Islet precursor cell (in vitro differentiated cells): ENCODE data around the gene GABBR1.

Experiments
- DNase-seq: peaks from one replicate; pipeline ENCODE4 v3.0.0-alpha.2; 2018

Gene GABBR1

DNA sequence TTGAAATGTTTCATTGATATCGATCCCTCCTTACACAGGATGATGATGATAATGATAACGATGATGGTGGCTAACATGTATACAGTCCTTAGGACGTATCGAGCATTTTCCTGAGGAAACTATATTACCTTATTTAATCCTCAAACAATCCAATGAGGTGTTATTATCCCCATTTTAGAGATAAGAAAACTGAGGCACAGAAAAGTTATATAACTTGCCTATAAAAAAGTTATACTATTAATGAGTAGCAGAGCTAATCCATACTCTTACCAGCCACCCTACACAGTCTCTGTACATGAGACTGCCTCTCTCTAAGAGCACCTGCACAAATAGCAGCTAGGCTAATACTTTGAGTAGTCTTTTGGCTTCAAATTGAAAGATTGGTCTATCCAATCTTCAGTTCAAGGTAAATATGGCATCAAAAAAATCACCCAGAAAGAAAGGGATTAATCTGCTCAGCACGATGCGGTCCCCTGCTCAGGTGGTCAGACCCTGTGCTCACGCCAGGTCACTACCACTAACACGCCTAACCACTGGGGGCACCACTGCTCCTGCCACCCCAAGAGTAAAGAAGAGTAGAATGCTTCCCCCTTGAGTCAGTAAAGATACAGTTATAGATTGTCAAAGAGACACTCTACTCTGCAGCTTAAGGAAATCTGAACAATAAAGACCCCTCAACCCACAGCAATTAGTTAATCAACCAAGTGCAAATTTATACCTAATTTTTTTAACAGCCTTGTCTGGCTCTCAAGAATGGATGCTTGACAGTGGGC, 15.0 kb downstream of the GABBR1 start:
- DNase-seq, result no peak

DNA sequence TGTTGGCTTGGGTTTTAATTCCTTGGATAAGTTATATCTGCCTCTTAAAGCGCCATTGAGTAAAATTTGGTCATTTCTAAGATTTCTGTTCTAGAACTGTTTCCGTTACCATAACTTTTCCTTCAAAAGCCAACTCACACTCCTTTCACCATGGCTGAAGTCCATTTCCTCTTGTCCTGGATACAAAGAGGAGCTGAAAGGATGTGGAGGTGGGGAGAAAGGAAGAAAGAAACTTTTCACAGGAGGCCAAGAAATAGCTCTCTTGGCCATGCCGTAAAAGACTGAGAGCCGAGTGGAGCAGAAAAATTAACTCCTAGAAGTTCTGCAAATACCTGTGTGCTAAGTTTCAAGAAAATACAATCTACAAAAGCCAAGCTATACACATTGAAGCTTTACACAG, 21.6 kb downstream of the GABBR1 start:
- no peak for DNase-seq

DNA sequence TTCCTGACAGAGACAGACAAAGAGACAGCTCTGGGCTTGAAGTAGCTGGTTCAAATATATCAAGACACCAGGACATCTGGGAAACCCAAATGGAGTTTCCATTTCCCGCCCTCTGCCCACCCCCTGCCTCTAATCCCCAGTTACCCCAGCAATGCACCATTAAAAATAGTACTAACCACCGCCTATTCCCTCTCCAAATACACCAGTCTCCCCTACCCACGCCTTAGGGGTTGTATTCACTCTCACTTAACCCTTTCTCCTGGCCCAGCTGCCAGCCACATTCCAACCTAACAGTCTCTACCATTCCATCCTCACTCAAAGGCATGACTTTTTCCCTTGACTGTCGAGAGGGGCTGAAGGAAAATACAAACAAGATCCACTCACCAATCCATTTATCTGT, 22.4 kb downstream of the GABBR1 start:
- DNase-seq, result no peak

DNA sequence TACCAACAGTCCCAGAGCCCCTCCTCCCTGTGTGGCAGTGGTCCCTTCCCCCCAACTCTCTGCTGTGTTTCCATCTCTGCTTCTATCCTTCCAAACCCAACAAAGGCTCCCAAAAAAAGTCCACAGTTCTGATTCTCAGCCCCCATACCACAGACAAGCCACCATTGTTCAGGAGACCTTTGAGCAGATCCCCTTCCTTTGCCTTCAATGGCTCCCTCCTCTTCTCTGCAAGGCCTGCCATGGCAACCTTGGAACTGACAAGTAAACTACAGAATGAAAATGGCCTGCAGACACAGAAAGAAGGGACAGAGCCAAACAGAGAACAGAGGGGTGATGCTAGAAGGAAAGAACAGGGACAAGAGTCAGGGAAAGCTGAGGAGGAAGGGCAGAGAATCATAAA, 24.9 kb downstream of the GABBR1 start:
- no peak for DNase-seq

DNA sequence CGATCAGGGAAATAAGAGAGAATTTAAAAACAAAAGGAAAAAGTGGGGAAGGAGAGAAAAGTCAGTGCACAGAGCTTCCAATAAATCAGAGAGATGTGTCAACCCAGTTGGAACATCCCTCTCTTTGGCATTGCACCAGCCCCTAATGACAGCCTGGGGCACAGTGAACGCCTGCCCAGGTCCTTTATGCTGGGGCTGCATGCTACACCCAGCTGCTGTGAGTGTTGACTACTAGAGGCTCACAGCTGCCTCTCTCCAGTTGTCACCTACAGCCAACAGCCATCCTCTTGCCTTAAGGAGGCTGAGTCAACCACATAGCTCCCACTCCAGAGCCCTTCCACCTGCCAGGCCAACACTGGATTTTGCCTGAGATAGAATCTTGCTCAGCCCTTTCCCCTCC, 29.1 kb downstream of the GABBR1 start:
- no peak for DNase-seq

DNA sequence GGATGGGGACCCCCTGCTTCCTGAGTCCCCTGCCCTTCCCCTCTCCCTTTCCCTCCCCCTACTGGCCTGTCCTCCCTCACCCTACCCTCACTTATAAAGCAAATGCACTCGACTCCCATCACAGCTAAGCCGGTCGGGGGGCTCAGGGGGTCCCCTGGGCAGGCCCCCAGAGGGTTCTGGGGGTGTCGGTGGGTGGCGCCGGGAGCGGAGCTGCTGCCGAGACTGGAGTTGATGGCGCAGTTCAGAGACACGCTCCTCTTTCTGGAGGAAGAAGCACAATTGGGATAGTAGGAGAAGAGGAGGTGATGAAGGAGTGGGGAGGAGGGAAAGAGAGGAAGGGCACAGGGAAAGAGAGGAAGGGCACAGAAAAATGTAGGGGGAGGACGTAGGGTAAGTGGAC, 29.5 kb downstream of the GABBR1 start:
- DNase-seq, result no peak

DNA sequence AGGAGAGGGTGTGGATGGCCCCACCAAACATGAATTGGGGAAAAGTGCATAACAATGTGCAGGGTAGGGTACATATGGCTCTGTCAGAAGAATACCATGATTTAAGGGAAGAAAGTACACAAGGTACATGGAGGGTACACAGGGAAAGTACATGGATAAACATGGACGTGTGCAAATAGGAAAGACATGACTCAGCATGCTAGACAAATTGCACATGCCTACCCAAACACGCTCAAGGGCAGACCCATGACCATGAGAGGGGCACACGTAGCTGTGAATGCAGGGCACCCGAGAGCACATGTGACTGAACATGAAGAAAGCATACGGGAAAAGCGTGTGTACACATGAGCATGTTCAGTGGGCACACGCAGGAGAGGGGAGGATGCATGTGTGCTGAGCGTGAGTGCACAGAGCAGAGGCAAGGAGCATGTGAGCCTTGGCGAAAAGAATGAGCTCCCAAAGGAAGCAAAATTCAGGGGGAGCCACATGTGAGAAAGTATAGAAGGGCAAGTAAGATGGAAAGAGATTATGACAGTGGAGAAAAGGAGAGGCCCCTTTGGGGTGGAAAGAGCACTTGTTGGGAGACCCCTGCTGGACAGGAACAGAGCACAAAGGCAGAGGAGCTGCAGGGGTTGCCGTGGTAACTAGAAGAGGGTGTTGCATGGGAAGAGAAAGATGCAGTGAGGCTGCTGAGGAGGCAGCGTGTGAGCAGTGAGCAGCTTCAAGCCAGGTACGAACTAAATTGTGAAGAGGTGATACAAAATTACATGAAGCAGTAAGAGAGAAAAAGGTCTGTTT, 30.2 kb downstream of the GABBR1 start:
- peak; percentile 80 for DNase-seq

DNA sequence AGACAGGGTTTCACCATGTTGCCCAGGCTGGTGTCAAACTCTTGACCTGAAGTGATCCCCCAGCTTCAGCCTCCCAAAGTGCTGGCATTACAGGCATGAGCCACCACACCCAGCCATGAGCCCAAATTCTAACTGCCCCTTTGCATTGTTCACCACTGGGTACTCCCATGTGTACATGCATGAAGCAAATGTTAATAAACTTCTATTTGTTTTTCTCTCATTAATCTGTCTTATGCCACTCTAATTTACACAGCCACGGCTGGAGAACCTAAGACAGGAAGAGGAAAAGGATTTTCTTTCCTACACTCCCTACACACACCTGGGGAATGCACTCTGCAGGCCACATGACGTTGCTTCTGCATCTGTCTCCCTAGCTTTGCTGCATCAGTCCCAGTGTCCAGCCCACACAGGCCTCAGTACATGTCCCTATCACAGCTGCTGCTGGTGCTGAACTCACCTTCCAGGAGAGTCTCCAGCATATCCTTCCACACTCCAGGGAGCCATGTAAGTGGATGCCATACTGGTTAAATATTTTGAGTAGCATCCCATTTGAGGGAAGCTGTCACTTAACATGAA, 34.7 kb downstream of the GABBR1 start:
- DNase-seq, result no peak

DNA sequence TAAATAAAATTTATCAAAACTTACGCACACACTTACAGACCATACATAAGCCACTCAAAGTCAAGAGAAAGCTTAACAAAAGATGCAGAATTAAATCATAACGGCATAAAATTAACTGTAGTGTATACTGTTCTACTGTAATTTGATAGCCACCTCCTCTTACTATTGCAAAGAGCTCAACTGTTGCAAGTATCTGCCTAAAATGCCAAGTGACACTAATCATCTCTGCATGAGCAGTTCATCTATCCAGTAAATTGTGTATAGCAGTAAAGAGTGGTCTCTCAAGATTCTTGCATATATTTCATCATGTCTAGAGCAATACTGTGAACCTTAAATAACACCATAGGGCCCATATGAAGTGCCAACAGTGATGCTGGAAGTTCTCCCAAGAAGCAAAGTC, 35.8 kb downstream of the GABBR1 start:
- DNase-seq, result no peak

DNA sequence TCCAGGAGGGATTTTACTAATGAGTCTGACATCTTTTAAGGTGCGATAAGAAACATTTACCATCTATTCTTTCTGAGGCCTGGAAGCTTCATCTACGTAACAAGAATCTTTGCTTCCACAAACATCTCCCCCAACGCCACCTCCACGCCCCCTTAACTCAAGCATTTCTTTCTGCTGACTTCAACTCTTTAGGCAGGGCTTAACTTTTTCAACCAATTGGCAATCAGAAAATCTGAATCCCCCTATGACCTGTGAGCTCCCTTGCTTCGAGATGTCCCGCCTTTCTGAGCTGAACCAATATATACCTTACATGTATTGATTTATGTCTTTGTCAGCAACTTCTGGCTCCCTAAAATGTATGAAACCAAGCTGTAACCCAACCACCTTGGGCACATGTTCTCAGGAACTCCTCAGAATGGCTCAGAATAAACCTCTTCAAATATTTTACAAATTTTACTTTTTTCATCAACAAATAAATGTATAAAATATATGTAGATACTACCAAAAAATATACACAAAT, 36.5 kb downstream of the GABBR1 start:
- DNase-seq, result no peak

DNA sequence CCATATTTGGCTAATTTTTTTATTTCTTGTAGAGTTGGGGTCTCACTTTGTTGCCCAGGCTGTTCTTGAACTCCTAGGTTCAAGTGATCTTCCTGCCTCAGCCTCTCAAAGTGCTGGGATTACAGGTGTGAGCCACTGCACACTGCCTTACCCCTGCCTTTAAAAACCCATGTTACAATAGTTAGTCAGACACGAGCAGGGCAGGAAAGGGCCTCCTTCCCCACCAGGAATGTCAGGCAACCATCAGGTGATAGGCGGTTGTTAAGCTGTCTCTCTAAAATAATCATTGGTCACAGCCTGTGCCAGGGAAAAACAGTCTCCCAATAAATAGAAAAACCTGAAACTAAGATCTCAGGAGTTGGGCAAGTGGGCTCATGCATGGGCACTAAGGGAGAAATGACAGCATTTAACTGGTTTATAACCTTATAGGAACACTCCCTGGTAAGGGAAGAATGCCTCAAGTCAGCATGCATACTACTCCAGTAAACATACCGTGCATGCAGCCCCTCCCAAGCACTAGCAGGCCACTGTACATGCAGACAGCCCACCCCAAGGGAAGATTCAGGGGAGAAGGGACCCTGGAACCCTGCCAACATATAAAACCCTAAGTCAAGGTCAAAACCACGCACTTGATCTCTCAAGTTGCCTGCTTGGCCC, 39.7 kb downstream of the GABBR1 start:
- no peak for DNase-seq

DNA sequence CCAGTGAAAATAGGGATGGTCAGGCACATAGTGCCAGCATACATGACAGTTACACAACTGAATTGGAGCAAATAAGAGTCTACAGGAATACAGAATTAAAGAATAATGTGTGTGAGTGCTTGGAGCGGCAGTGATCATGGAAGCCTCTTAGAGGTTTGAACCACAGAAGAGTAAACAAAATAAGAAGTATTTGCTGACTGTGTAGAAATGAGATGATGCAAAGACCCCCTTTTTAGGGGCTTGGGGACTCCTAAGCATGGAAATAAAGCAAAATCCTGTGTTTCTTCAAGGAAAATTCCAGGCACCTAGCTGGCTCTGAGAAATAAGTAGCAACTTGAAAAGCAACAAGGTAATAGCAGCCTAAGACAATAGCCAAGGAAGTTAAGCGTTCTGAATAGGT, 41.3 kb downstream of the GABBR1 start:
- no peak for DNase-seq

DNA sequence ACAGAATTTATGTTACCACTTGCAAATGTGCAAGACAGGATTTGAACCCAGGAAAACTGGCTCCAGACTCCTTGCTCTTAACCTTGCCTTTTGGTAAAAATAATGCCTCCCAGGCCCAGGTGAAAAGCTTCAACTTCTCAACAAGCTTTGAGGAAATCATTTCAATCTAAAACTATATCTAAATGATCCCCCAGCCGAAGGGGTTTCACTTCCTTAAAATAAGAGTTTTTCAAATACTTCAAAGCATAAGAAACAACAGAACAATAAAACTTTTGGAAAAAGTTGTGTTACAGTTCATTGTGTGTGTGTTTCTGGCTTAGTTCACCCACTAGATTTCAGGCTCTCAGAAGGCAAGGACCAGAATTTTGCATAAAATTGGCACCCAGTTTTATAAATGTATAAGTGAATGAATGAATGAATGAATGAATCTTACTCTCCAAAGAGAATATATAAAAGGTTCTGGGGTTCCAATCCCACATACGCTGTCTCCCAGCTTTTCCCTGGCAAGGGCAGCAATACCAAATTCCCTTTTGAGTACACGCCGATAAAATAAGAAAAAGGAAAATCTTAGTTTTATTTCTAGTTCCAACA, 42.7 kb downstream of the GABBR1 start:
- no peak for DNase-seq

DNA sequence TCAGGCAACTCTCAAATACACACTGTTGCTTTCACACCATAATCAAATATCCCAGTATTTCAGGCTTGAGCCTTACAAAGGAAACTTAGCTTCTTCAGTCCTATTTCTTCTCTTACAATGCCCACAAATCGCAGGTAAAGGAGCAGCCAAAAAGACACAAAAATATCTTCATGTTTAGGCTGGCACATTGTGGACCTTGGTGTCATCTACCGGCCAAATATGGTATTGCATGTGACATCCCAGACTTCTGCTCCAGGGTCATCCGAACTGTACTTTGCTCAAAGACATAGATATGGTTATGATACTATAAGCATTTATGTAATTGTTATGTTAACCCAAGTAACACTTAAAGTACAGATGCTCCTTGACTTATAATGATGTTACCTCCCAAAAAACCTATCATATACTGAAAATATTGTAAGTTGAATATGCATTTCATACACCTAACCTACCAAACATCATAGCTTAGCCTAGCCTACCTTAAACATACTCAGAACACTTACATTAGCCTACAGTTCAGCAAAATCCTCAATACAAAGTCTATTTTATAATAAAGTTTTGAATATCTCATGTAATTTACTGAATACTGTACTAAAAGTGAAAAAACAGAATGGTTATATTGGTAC, 43.4 kb downstream of the GABBR1 start:
- DNase-seq, result peak; percentile 68

DNA sequence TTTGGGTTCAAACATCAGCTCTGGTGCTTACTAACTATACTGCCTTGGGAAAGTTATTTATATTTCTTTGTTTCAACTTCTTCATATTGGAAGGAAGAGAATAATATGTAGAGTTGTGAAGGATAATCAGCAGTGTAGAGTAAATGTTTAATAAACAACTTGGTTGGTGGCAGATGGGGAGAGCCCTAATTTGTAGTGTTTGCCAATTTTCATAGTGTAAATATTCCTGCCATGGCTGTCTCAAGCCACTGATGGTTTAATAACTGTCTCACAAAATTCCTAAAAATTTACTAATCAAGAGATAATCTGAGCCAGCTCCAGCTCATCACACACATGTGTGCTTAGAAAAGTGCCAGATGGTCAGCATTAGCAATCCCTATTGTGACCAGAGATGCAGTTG, 48.2 kb downstream of the GABBR1 start, which contains the start of gene OR2H2:
Gene OR2H2, plus strand, starts transcription at position 301 of the 400 bp plus-strand sequence. CDS start 2,824 bp downstream, outside the sequence.
- no peak for DNase-seq

DNA sequence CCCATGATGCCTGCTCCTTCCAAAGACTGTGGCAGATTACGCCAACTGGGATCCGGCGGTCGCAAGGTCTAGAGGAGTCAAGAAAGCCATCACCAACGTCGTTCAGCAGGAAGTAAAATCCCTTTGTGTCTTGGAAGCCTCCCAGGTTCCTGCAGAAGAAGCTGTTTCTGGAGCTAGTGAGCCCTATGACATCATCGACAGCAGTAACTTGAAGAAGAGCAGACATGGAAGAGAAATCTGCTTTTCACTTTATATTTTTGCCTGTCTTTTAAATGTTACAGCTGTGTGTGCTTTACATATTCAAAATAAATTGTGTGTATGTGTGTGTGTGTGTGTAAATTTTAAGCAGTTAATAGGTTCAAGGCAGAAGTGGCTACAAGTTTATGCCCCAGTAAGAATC, 55.4 kb downstream of the GABBR1 start:
- no peak for DNase-seq

DNA sequence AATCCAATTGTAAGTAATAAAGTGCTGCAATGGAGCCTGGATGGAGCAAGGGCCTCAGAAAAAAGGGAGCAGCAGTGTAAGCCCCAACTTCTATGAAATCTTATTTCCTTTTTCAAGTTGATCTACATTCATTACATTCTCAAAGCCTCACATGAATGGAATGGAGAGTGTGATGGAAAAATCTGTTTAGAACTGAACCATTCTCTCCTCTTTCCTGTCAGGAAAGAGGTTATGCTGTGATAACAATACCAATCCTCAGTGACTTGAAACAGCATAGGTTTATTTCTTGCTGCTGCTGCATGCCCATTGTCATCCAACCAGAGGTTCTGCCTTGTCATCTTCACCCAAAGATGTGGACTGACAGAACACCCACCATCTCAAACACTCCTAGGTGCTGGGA, 56.9 kb downstream of the GABBR1 start:
- no peak for DNase-seq

DNA sequence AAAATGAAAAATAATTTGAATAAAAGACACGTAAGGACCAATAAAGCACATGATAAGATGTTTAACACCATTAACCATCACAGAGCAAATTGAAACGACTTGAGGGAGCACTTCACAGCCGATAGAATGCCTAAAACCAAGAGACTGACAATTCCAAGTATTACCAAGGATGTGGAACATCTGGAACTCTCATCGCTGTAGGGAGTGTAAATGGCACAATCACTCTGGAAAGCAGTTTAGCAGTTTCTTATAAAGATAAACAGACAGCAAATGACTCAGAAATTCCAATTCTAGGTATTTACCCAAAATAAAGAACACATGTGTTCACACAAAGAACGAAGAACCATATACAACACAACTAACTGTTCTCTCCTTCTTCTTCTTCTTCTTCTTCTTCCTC, 65.0 kb downstream of the GABBR1 start:
- no peak for DNase-seq

DNA sequence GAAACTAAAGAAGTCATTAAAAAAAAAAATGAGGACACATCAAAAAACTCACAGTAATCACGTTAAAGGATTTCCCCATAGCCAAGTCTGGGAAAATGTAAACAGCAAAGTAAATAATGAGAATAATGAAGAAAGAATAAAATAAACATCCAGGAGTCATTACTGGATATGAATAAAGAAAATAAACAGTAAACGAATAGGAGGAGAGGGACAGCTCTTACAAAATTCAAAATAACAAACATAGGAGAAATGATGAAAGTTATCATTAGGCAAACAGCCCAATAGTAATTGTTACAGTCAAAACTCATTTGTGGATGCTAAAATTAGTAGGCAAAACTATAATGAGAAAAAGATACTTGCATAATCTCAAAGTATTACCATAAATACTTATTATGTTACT, 65.4 kb downstream of the GABBR1 start:
- DNase-seq, result no peak

DNA sequence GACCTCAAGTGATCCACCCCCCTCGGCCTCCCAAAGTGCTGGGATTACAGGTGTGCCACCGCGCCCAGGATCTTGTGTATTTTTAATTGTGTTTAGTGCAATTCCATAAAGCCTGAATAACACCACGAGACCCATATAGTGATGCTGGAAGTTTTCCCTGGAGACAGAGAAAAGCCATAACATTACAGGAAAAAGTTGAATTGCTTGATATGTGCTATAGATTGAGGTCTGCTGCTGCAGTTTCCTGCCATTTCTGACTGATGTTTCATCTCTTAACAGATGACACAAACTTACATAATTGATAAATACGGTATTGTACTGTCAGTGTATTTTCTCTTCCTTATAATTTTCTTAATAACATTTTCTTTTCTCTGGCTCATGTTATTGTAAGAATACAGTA, 66.1 kb downstream of the GABBR1 start:
- no peak for DNase-seq

DNA sequence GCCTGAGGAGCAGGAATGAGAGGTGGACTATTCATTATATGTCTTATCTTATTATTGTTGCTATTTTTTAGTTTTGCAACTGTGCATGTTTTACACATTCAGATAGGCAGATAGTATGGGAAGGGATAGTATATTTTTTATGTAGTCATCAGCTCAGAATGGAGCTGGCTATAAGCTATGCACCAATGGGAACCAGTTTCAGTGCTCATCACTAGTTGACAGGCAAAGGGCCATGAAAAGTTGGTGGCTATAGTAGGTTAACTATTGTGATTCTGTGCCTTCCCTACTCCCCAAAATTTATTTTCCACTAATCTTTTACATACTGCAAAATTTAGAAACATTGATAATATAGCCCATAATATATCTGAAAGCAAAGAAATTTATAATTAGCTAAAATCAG, 68.1 kb downstream of the GABBR1 start:
- DNase-seq, result no peak

DNA sequence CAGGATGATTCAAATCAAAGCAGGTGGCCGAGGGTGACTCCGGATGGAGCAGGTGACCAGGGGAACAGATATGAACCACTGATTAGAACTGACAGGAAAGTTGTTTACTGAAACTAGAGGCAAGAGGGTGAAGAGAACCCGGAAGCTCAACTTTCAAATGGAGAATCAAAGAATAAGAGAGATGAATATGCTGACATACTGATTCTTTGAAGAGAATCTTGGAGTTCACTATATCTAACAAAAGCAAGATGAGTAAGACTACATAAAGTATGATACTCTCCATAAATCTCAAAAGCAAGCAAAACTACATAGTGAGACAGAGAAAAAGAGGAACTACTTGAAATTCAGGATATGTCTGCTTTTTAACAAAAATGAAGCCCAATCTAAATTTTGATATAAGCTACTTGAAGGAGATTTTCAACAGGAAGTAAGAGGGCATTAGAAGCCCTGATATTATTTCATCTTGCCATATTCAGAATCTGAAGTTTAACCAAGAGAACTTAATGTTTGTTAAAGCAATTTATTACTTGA, 69.5 kb downstream of the GABBR1 start:
- no peak for DNase-seq
